ENCODE results near the gene PRDM16. TPM values are rescaled to one million over a fixed set of nuclear protein-coding genes. Genes with fewer than 3 reads are reported as not detected.

The PRDM16 gene
- total and polyA plus RNA-seq, 2 of the 13 experiments (the other 11 are each of a cell fraction or from before 2014, with no cell fraction given), result 0.15 to 0.81 TPM

DNA sequence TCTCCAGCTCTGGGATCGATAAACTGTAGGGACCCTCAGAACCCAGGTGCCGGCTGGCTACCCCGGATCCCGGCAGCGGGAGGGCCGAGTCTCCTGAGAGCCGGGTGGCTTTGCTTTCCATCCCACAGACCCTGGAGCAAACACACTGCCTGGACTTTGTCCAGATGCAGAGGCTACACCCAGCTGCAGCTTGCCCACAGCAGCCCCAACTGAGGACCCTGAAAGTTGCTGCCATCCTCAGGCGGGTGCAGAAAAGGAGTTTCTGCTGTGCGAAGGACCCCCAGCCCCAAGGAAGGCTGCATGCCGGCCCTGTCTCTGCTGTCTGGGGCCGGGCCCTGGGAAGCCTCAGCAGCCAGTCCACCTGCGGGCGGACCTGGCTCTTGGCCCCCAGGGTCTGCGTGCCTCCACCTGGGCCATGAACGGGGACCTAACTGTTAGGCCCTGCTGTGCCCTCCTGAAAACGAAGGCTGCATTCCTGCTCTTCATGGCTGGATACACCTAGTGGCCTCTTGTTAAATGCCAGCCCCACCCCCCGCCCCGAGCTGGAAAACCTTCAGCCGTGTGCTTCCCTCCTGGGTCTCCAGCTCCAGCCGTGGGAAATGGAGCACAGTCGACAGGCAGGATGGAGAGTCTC lies 287.9 kb downstream of the PRDM16 start (continued):
- TF ChIP-seq, protein P1, sequence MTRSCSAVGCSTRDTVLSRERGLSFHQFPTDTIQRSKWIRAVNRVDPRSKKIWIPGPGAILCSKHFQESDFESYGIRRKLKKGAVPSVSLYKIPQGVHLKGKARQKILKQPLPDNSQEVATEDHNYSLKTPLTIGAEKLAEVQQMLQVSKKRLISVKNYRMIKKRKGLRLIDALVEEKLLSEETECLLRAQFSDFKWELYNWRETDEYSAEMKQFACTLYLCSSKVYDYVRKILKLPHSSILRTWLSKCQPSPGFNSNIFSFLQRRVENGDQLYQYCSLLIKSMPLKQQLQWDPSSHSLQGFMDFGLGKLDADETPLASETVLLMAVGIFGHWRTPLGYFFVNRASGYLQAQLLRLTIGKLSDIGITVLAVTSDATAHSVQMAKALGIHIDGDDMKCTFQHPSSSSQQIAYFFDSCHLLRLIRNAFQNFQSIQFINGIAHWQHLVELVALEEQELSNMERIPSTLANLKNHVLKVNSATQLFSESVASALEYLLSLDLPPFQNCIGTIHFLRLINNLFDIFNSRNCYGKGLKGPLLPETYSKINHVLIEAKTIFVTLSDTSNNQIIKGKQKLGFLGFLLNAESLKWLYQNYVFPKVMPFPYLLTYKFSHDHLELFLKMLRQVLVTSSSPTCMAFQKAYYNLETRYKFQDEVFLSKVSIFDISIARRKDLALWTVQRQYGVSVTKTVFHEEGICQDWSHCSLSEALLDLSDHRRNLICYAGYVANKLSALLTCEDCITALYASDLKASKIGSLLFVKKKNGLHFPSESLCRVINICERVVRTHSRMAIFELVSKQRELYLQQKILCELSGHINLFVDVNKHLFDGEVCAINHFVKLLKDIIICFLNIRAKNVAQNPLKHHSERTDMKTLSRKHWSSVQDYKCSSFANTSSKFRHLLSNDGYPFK (CRISPR knock-in tag; IDR thresholded peaks at IDR 0.05; ENCODE audit: borderline replicate concordance), result no peak
- TF ChIP-seq ZFP36L2 (CRISPR knock-in tag; IDR thresholded peaks at IDR 0.05) (no peak), ZNF496 (CRISPR knock-in tag; IDR thresholded peaks at IDR 0.05; ENCODE audit: insufficient replicate concordance) (no peak), ZNF234 (CRISPR knock-in tag; conservative IDR thresholded peaks at IDR 0.05) (no peak), TRIM24 (CRISPR knock-in tag; IDR thresholded peaks at IDR 0.05) (no peak), ZKSCAN1 (IDR thresholded peaks at IDR 0.05; ENCODE audit: low read length) (no peak), KDM3A (CRISPR knock-in tag; IDR thresholded peaks at IDR 0.05; ENCODE audit: low read depth) (no peak), ZNF713 (CRISPR knock-in tag; IDR thresholded peaks at IDR 0.05) (no peak), JDP2 (CRISPR knock-in tag; IDR thresholded peaks at IDR 0.05; ENCODE audit: borderline replicate concordance) (no peak), ZKSCAN5 (CRISPR knock-in tag; IDR thresholded peaks at IDR 0.05) (no peak), ZNF841 (CRISPR knock-in tag; IDR thresholded peaks at IDR 0.05; ENCODE audit: borderline replicate concordance) (no peak), ZNF652 (CRISPR knock-in tag; IDR thresholded peaks at IDR 0.05; ENCODE audit: borderline replicate concordance, low read depth) (no peak), ZBTB7A (CRISPR knock-in tag; IDR thresholded peaks at IDR 0.05) (peak; percentile 70; the same call in 1 of the 2 replicates), TGIF2 (CRISPR knock-in tag; IDR thresholded peaks at IDR 0.05) (no peak)
- TF ChIP-seq, protein P2, sequence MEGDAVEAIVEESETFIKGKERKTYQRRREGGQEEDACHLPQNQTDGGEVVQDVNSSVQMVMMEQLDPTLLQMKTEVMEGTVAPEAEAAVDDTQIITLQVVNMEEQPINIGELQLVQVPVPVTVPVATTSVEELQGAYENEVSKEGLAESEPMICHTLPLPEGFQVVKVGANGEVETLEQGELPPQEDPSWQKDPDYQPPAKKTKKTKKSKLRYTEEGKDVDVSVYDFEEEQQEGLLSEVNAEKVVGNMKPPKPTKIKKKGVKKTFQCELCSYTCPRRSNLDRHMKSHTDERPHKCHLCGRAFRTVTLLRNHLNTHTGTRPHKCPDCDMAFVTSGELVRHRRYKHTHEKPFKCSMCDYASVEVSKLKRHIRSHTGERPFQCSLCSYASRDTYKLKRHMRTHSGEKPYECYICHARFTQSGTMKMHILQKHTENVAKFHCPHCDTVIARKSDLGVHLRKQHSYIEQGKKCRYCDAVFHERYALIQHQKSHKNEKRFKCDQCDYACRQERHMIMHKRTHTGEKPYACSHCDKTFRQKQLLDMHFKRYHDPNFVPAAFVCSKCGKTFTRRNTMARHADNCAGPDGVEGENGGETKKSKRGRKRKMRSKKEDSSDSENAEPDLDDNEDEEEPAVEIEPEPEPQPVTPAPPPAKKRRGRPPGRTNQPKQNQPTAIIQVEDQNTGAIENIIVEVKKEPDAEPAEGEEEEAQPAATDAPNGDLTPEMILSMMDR (CRISPR knock-in tag; IDR thresholded peaks at IDR 0.05), result peak; percentile 48
- TF ChIP-seq, protein P3, sequence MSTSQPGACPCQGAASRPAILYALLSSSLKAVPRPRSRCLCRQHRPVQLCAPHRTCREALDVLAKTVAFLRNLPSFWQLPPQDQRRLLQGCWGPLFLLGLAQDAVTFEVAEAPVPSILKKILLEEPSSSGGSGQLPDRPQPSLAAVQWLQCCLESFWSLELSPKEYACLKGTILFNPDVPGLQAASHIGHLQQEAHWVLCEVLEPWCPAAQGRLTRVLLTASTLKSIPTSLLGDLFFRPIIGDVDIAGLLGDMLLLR (CRISPR knock-in tag; IDR thresholded peaks at IDR 0.05), result no peak
- TF ChIP-seq, protein P4, sequence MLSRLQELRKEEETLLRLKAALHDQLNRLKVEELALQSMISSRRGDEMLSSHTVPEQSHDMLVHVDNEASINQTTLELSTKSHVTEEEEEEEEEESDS (CRISPR knock-in tag; IDR thresholded peaks at IDR 0.05; ENCODE audit: borderline replicate concordance), result no peak
- TF ChIP-seq, protein P5, sequence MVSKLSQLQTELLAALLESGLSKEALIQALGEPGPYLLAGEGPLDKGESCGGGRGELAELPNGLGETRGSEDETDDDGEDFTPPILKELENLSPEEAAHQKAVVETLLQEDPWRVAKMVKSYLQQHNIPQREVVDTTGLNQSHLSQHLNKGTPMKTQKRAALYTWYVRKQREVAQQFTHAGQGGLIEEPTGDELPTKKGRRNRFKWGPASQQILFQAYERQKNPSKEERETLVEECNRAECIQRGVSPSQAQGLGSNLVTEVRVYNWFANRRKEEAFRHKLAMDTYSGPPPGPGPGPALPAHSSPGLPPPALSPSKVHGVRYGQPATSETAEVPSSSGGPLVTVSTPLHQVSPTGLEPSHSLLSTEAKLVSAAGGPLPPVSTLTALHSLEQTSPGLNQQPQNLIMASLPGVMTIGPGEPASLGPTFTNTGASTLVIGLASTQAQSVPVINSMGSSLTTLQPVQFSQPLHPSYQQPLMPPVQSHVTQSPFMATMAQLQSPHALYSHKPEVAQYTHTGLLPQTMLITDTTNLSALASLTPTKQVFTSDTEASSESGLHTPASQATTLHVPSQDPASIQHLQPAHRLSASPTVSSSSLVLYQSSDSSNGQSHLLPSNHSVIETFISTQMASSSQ (IDR thresholded peaks at IDR 0.05; ENCODE audit: low read depth), result no peak
- TF ChIP-seq, protein P5 (CRISPR knock-in tag; IDR thresholded peaks at IDR 0.05; ENCODE audit: borderline replicate concordance), result no peak
- TF ChIP-seq, protein P6, sequence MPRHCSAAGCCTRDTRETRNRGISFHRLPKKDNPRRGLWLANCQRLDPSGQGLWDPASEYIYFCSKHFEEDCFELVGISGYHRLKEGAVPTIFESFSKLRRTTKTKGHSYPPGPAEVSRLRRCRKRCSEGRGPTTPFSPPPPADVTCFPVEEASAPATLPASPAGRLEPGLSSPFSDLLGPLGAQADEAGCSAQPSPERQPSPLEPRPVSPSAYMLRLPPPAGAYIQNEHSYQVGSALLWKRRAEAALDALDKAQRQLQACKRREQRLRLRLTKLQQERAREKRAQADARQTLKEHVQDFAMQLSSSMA (CRISPR knock-in tag; IDR thresholded peaks at IDR 0.05), result no peak
